Endothelial cell (in vitro differentiated cells): ENCODE results near the gene REL. TPM values are rescaled to one million over a fixed set of nuclear protein-coding genes. Genes with fewer than 3 reads are reported as not detected.

Source experiments
- DNase-seq: peaks from one replicate; pipeline ENCODE4 v3.0.0; 2021; ENCODE audit warnings: low spot score
- H3K27ac Mint-ChIP-seq: one replicate; pipeline ENCODE4 v1.8.0; 2021; ENCODE audit warnings: mixed read lengths, inconsistent platforms; ENCODE audit not compliant: unreplicated experiment
- H3K27me3 Mint-ChIP-seq: one replicate; pipeline ENCODE4 v1.8.0; 2021; ENCODE audit warnings: mild to moderate bottlenecking, moderate library complexity, mixed read lengths, inconsistent platforms; ENCODE audit not compliant: unreplicated experiment
- H3K36me3 Mint-ChIP-seq: one replicate; pipeline ENCODE4 v1.8.0; 2021; ENCODE audit warnings: mild to moderate bottlenecking, low read depth, mixed read lengths, inconsistent platforms; ENCODE audit not compliant: unreplicated experiment
- H3K4me1 Mint-ChIP-seq: one replicate; pipeline ENCODE4 v1.8.0; 2021; ENCODE audit warnings: mild to moderate bottlenecking, mixed read lengths, inconsistent platforms; ENCODE audit not compliant: unreplicated experiment
- H3K4me3 Mint-ChIP-seq: one replicate; pipeline ENCODE4 v1.8.0; 2021; ENCODE audit warnings: mild to moderate bottlenecking, mixed read lengths, inconsistent platforms; ENCODE audit not compliant: unreplicated experiment
- H3K9me3 Mint-ChIP-seq: one replicate; pipeline ENCODE4 v1.8.0; 2021; ENCODE audit warnings: mixed read lengths, inconsistent platforms; ENCODE audit not compliant: unreplicated experiment
- CTCF ChIP-seq: fragments of 200-600 bp; sonication (generic); IDR thresholded peaks from one replicate; pipeline ENCODE4 v1.5.0; 2021; ENCODE audit warnings: antibody characterized with exemption; ENCODE audit not compliant: unreplicated experiment
- total RNA-seq: library from RNA; stranded (reverse); fragmentation: NEBNext Ultra II Directional; extraction: Animal tissue kit (Norgen Biotek cat#: 25700); gene quantifications from one replicate; pipeline ENCODE4 v1.2.1, GENCODE V29; 2021; ENCODE audit not compliant: unreplicated experiment

The REL gene
- total RNA-seq, 1 donor from 2014 or later, result 16.4 TPM

DNA sequence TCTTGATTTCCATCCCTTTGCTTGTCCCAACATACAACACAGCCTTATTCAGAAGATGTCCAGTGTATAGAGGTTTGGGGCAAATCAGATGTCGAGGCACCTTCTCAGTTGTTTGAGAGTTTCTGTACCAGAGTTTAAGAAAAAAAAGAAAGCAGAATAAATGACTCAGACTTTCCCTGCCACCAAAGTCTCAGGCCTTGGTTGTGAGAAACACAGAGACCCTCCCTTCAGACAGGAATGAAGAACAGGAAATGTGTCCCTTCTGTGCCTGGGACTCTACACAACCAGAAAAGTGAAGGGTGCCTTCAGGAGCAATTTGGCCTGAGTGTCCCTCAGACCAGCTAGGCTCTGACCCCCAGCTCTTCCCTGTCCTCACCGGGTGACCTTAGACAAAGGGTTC lies 37.3 kb upstream of the REL start:
- Mint-ChIP-seq H3K9me3 (no peaks in the 10 kb centered on the region), H3K27me3 (peaks cover 2% of the 10 kb centered on the region), H3K27ac (no peak overlapping the region), H3K4me1 (no peaks in the 10 kb centered on the region), H3K36me3 (no peaks in the 10 kb centered on the region), H3K4me3 (no peak overlapping the region)
- no peak for DNase-seq
- TF ChIP-seq CTCF, result no peak

- no peaks in the 10 kb centered on the region for H3K36me3 Mint-ChIP-seq
- peaks cover 2% of the 10 kb centered on the region for H3K27me3 Mint-ChIP-seq
- no peak for DNase-seq
- no peaks in the 10 kb centered on the region for H3K9me3 Mint-ChIP-seq
- H3K4me3 Mint-ChIP-seq, result no peak overlapping the region
- H3K27ac Mint-ChIP-seq, result no peak overlapping the region
- TF ChIP-seq CTCF, result no peak
- no peaks in the 10 kb centered on the region for H3K4me1 Mint-ChIP-seq
Observed at GRCh38 chr2:60847854-60848253, 33.5 kb upstream of the REL start.

- Mint-ChIP-seq H3K36me3 (no peaks in the 10 kb centered on the region), H3K27ac (no peak overlapping the region), H3K4me1 (no peaks in the 10 kb centered on the region), H3K27me3 (peaks cover 2% of the 10 kb centered on the region), H3K4me3 (no peak overlapping the region), H3K9me3 (no peaks in the 10 kb centered on the region)
- no peak for TF ChIP-seq CTCF
- DNase-seq, result no peak
Observed at GRCh38 chr2:60849187-60849586, 32.2 kb upstream of the REL start.

DNA sequence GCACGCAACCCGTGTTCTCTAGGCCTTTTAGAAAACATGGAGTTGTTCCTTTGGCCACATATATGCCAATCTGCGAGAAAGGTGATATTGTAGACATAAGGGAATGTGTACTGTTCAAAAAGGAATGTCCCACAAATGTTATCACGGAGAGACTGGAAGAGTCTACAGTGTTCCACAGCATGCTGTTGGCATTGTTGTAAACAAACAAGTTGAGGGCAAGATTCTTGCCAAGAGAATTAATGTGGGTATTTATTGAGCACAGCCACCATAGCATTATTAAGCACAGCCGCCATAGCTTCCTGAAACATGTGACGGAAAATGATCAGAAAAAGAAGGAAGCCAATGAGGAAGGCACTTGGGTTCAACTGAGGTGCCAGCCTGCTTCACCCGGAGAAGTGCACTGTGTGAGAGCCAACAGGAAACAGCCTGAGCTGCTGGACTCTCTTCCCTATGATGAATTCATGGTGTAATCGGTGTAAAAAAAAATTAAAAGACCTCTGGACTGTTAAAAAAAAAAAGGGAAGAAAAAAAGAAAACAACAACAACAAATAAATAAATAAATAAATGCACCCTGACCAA lies 29.0 kb upstream of the REL start:
- H3K9me3 Mint-ChIP-seq, result no peaks in the 10 kb centered on the region
- TF ChIP-seq CTCF, result no peak
- H3K27ac Mint-ChIP-seq, result no peak overlapping the region

GRCh38 chr2:60853531-60853930 lies 27.8 kb upstream of the REL start:
- Mint-ChIP-seq H3K36me3 (no peaks in the 10 kb centered on the region), H3K9me3 (no peaks in the 10 kb centered on the region), H3K27me3 (peaks cover 2% of the 10 kb centered on the region), H3K4me1 (no peaks in the 10 kb centered on the region), H3K4me3 (no peak overlapping the region), H3K27ac (no peak overlapping the region)
- no peak for TF ChIP-seq CTCF
- no peak for DNase-seq

More for the DNA sequence above, 29.0 kb upstream of the REL start:
- peaks cover 2% of the 10 kb centered on the region for H3K27me3 Mint-ChIP-seq
- no peak for DNase-seq
- H3K36me3 Mint-ChIP-seq, result no peaks in the 10 kb centered on the region
- H3K4me3 Mint-ChIP-seq, result no peak overlapping the region
- no peaks in the 10 kb centered on the region for H3K4me1 Mint-ChIP-seq
